PC-3 (cell line): ENCODE measurements around the gene BAIAP2. TPM values are rescaled to one million over a fixed set of nuclear protein-coding genes. Genes with fewer than 3 reads are reported as not detected.

ENCODE experiments used
- ATAC-seq: fragments of 200-7000 bp; cut with Tn5 transposase; 2 replicates; pipeline ENCODE4 v1.9.1; 2020; ENCODE audit warnings: mild to moderate bottlenecking, moderate library complexity
- BruUV-seq: library from RNA; stranded (reverse); fragments of 400-500 nt; replicated peaks from 2 replicates; lab custom pipeline; 2021; lab: Mats Ljungman, UMichigan
- CTCF ChIA-PET: fragments of 300-600 bp; sonication (Branson Sonifier 250); formaldehyde crosslinking; loops from one replicate; lab custom pipeline; 2022; ENCODE audit warnings: antibody characterized with exemption; lab: Charles Lee
- POLR2A ChIA-PET: fragments of 300-600 bp; sonication (Branson Sonifier 250); formaldehyde crosslinking; loops from one replicate; lab custom pipeline; 2022; ENCODE audit warnings: antibody characterized with exemption; ENCODE audit not compliant: unreplicated experiment; lab: Charles Lee
- DNase-seq: peaks from one replicate; pipeline ENCODE4 v3.0.0-alpha.2; 2015
- H2AFZ ChIP-seq: fragments of 300-600 bp; sonication (generic); 2 replicates; pipeline ENCODE4 v1.6.0; 2016; ENCODE audit warnings: antibody characterized with exemption, low read length
- H3F3A ChIP-seq: fragments of 300-600 bp; sonication (generic); one replicate; pipeline ENCODE4 v1.6.0; 2017; ENCODE audit warnings: antibody characterized with exemption, low read length, control low read depth, mild to moderate bottlenecking; ENCODE audit not compliant: unreplicated experiment
- H3K27ac ChIP-seq: fragments of 300-600 bp; sonication (generic); 2 replicates; pipeline ENCODE4 v1.5.1; 2016; ENCODE audit warnings: mild to moderate bottlenecking, low read length
- H3K27me3 ChIP-seq: fragments of 300-600 bp; sonication (generic); 2 replicates; pipeline ENCODE4 v1.6.1; 2016; ENCODE audit warnings: low read length, mixed read lengths
- H3K36me3 ChIP-seq: fragments of 300-600 bp; sonication (generic); 2 replicates; pipeline ENCODE4 v1.6.1; 2016; ENCODE audit warnings: low read depth, mixed run types, low read length, mixed read lengths
- H3K4me1 ChIP-seq: fragments of 300-600 bp; sonication (generic); 2 replicates; pipeline ENCODE4 v1.5.1; 2016; ENCODE audit warnings: low read length; ENCODE audit not compliant: insufficient read depth
- H3K4me2 ChIP-seq: fragments of 300-600 bp; sonication (generic); 2 replicates; pipeline ENCODE4 v1.6.0; 2016; ENCODE audit warnings: low read length
- H3K4me3 ChIP-seq: fragments of 300-600 bp; sonication (generic); 2 replicates; pipeline ENCODE4 v1.5.1; 2016; ENCODE audit warnings: mild to moderate bottlenecking, low read length, mixed read lengths
- H3K79me2 ChIP-seq: fragments of 300-600 bp; sonication (generic); 2 replicates; pipeline ENCODE4 v1.6.1; 2017; ENCODE audit warnings: low read length, mixed read lengths
- H3K9ac ChIP-seq: fragments of 300-600 bp; sonication (generic); 2 replicates; pipeline ENCODE4 v1.6.0; 2016; ENCODE audit warnings: mild to moderate bottlenecking, low read length
- H3K9me2 ChIP-seq: fragments of 300-600 bp; sonication (generic); replicated peaks from 2 replicates; pipeline ENCODE4 v1.6.1; 2016; ENCODE audit warnings: mixed run types, low read length, mixed read lengths
- H3K9me3 ChIP-seq: fragments of 300-600 bp; sonication (generic); 2 replicates; pipeline ENCODE4 v1.6.1; 2016; ENCODE audit warnings: low read length, mixed read lengths
- H4K20me1 ChIP-seq: fragments of 300-600 bp; sonication (generic); 2 replicates; pipeline ENCODE4 v1.6.1; 2016; ENCODE audit warnings: low read length, mixed read lengths
- EZH2 ChIP-seq: fragments of 300-600 bp; sonication (generic); IDR thresholded peaks from one replicate; pipeline ENCODE4 v1.6.1; 2017; ENCODE audit warnings: antibody characterized with exemption, mild to moderate bottlenecking, low read length; ENCODE audit not compliant: unreplicated experiment
- EZH2phosphoT487 ChIP-seq: fragments of 300-600 bp; sonication (generic); IDR thresholded peaks from 2 replicates; pipeline ENCODE4 v1.6.1; 2018; ENCODE audit warnings: mild to moderate bottlenecking, antibody characterized with exemption, low read length, borderline replicate concordance
- intact Hi-C: fragments of 100-400 bp; cut with micrococcal nuclease; formaldehyde crosslinking; loops from 2 replicates; pipeline ENCODE4 v1.9.0; 2023
- total RNA-seq: library from RNA; depleted of rRNA; stranded (reverse); fragments of >200 nt; gene quantifications from 2 replicates; pipeline ENCODE4 v1.2.3, GENCODE V29; 2014
- TF ChIP-seq, protein P1 (sequence below): fragments of 300-600 bp; sonication (generic); conservative IDR thresholded peaks from 2 replicates; pipeline ENCODE4 v1.5.1; 2017; ENCODE audit warnings: antibody characterized with exemption, low read depth, mild to moderate bottlenecking, low read length

Gene BAIAP2
- total RNA-seq, 1 experiment from 2014 or later: 56.9 TPM

DNA sequence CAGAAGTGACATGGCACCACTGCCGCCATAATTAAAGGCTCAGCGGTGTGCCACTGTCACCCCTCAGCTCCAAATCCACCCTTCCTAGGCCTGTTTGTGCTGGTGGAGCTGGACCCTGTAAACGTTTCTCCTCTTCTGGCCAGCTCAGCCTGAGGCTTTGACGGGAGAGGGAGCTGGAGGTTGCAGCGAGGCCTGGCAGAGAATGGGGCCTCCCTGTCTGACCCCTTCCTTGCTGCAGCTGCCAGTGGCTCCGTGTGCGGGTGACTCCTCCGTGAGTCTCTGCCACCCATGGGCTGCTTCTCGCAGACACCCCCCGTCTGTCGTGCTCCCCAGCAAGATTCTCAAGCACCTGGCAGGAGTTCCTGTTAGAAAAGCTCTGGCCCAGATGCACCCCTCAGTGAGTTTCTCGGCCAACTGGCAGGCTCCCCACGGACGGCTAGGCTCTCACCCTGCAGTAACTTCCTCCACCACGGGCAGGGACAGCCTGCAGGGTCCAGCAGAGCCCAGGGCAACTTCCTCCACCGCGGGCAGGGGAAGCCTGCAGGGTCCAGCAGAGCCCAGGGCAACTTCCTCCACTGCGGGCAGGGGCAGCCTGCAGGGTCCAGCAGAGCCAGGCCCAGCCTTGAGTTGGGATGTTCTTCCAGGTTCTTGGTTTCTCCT, 48.0 kb upstream of the BAIAP2 start:
- Histone ChIP-seq H3F3A (no peaks in the 10 kb centered on the region), H3K9ac (no peak overlapping the region), H3K27me3 (no peaks in the 10 kb centered on the region), H3K4me3 (no peak overlapping the region), H3K79me2 (no peaks in the 10 kb centered on the region), H3K27ac (no peak overlapping the region), H4K20me1 (no peaks in the 10 kb centered on the region), H3K9me2 (no peaks in the 10 kb centered on the region), H3K4me2 (no peak overlapping the region), H3K36me3 (no peaks in the 10 kb centered on the region), H2AFZ (no peak overlapping the region), H3K4me1 (peaks cover 16% of the 10 kb centered on the region), H3K9me3 (no peaks in the 10 kb centered on the region)
- ATAC-seq (no peak), DNase-seq (no peak)
- intact Hi-C loops: no loop called here
- POLR2A ChIA-PET: no interaction called here
- CTCF ChIA-PET: no interaction called here
- no peak for TF ChIP-seq EZH2phosphoT487
- TF ChIP-seq, protein P1, sequence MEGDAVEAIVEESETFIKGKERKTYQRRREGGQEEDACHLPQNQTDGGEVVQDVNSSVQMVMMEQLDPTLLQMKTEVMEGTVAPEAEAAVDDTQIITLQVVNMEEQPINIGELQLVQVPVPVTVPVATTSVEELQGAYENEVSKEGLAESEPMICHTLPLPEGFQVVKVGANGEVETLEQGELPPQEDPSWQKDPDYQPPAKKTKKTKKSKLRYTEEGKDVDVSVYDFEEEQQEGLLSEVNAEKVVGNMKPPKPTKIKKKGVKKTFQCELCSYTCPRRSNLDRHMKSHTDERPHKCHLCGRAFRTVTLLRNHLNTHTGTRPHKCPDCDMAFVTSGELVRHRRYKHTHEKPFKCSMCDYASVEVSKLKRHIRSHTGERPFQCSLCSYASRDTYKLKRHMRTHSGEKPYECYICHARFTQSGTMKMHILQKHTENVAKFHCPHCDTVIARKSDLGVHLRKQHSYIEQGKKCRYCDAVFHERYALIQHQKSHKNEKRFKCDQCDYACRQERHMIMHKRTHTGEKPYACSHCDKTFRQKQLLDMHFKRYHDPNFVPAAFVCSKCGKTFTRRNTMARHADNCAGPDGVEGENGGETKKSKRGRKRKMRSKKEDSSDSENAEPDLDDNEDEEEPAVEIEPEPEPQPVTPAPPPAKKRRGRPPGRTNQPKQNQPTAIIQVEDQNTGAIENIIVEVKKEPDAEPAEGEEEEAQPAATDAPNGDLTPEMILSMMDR: no peak
- no peak for TF ChIP-seq EZH2
- no TSS peak for BruUV-seq

DNA sequence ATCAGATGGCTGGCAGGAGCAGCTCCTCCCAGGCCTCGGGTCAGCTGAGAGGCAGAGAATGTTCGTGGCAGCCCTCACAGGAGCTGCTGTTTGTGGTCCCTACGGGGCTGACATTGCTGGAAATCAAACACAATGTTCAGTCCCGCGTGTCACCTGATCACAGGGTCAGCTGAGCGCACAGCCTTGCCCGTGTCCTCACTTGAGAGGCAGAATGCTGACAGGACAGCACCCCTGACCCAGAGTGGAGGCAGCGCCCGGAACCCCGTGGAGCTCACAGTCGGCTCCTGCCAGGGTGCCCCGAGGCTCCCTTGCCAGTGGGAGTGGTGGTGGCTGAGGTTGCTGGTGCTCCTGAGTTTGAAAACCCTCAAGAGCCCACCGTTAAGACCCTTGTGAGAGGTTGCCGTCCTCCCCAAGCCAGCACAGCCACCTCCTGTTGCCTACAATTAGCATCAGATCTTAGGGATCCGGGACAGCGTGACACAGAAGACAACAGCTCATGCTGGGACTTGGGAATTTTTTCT, 47.0 kb upstream of the BAIAP2 start:
- H3K9me2 ChIP-seq: no peaks in the 10 kb centered on the region
- no peaks in the 10 kb centered on the region for H3K27me3 ChIP-seq
- H3K4me2 ChIP-seq: no peak overlapping the region
- no peaks in the 10 kb centered on the region for H3F3A ChIP-seq
- BruUV-seq: no TSS peak
- TF ChIP-seq, protein P1: no peak
- TF ChIP-seq EZH2: no peak
- no peak for TF ChIP-seq EZH2phosphoT487
- H3K4me1 ChIP-seq: peaks cover 19% of the 10 kb centered on the region
- no peak overlapping the region for H2AFZ ChIP-seq
- no peak overlapping the region for H3K4me3 ChIP-seq
- H4K20me1 ChIP-seq: no peaks in the 10 kb centered on the region
- intact Hi-C loops: no loop called here
- ChIA-PET POLR2A (interaction anchor here (0.6 kb wide), 1 partner anchor 97 kb away, joined by 3 read pairs; no protein-coding TSS in a partner anchor), CTCF (no interaction called here)
- H3K9me3 ChIP-seq: no peaks in the 10 kb centered on the region
- ATAC-seq (no peak), DNase-seq (no peak)
- no peaks in the 10 kb centered on the region for H3K36me3 ChIP-seq
- no peak overlapping the region for H3K27ac ChIP-seq
- peaks cover 9% of the 10 kb centered on the region for H3K79me2 ChIP-seq
- H3K9ac ChIP-seq: no peak overlapping the region

DNA sequence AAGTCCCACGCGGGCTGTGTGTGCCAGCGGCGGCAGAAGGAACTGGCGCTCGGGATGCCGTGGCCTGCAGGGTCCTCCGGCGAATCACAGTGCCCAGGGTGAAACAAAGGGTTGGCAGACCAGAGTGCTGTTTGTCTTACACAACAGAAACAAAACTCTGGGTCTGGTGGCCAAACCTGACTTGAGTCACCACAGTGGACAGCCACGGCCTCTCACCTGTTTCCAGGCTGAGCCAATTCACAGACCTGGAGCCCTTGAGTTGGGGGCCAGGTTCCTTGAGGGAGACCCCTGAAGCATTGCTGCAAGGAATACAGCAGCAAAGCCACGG, 45.4 kb upstream of the BAIAP2 start:
- intact Hi-C loops: no loop called here
- Histone ChIP-seq H3K4me2 (peak overlapping the region; percentile 65), H3K9ac (no peak overlapping the region), H3K9me3 (no peaks in the 10 kb centered on the region), H2AFZ (peak overlapping the region; percentile 57; the same call in 1 of the 2 replicates), H3F3A (no peaks in the 10 kb centered on the region), H3K79me2 (peaks cover 16% of the 10 kb centered on the region), H3K36me3 (no peaks in the 10 kb centered on the region), H3K4me1 (peaks cover 23% of the 10 kb centered on the region), H3K27ac (no peak overlapping the region), H3K27me3 (no peaks in the 10 kb centered on the region), H4K20me1 (no peaks in the 10 kb centered on the region), H3K4me3 (peak overlapping the region; percentile 43; the same call in 1 of the 2 replicates), H3K9me2 (no peaks in the 10 kb centered on the region)
- POLR2A ChIA-PET: no interaction called here
- BruUV-seq: no TSS peak
- peak; percentile 44 for DNase-seq
- 0 out of 2 replicates have a peak, but pooled peaks have one; percentile 11 for ATAC-seq
- CTCF ChIA-PET: no interaction called here
- no peak for TF ChIP-seq EZH2phosphoT487
- TF ChIP-seq, protein P1: no peak
- no peak for TF ChIP-seq EZH2
